Naive thymus-derived CD4-positive, alpha-beta T cell (primary cell): ENCODE data around the gene MAP3K12. TPM values are rescaled to one million over a fixed set of nuclear protein-coding genes. Genes with fewer than 3 reads are reported as not detected.
A peak's percentile ranks its signal among the peaks of the same experiment; 100 is the strongest.
"Not testable (repeated sequence)": the region's sequence is repeated elsewhere in the genome, so short reads cannot be mapped to it uniquely, and the experiment has no call there.

Source experiments
- ATAC-seq: fragments of 150-1000 bp; cut with Tn5 transposase; 2 replicates; pipeline ENCODE4 v1.10.0; 2021; ENCODE audit warnings: mild to moderate bottlenecking, moderate library complexity
- CTCF ChIA-PET: fragments of 350-600 bp; sonication (Branson Sonifier 250); formaldehyde crosslinking; loops from one replicate; lab custom pipeline; 2021; ENCODE audit warnings: antibody characterized with exemption; lab: Charles Lee
- POLR2A ChIA-PET: fragments of 350-600 bp; sonication (Branson Sonifier 250); formaldehyde crosslinking; loops from one replicate; lab custom pipeline; 2021; ENCODE audit warnings: antibody characterized with exemption, inconsistent platforms; lab: Charles Lee
- DNase-seq, 9 donors: peaks; one replicate each; pipeline versions ENCODE4 v3.0.0 to v3.0.0-alpha.2; 2020 to 2022; ENCODE audit warnings: mixed read lengths in 1 of 9
- H3K27ac ChIP-seq: one replicate; pipeline ENCODE4 v1.7.0; 2013; ENCODE audit warnings: mild to moderate bottlenecking, low read depth, low read length, moderate library complexity
- H3K27me3 ChIP-seq, 2 donors: one replicate each; pipeline ENCODE4 v1.7.0; 2013; ENCODE audit warnings: low read length in 2 of 2, mild to moderate bottlenecking in 2 of 2, moderate library complexity in 2 of 2; ENCODE audit not compliant: control insufficient read depth in 2 of 2, insufficient read depth in 2 of 2
- H3K36me3 ChIP-seq, 3 experiments: 1 replicate in 2 of 3; 2 replicates in 1 of 3; pipeline ENCODE4 v1.7.0; 2013; ENCODE audit warnings: low read length in 3 of 3, mild to moderate bottlenecking in 3 of 3, moderate library complexity in 1 of 3; ENCODE audit not compliant: insufficient read depth in 3 of 3, control insufficient read depth in 2 of 3
- H3K4me1 ChIP-seq, 2 donors: one replicate each; pipeline ENCODE4 v1.7.0; 2013; ENCODE audit warnings: low read length in 2 of 2, mild to moderate bottlenecking in 2 of 2, moderate library complexity in 1 of 2; ENCODE audit not compliant: control insufficient read depth in 2 of 2, insufficient read depth in 2 of 2
- H3K4me3 ChIP-seq: 2 replicates; pipeline ENCODE4 v1.7.0; 2013; ENCODE audit warnings: mild to moderate bottlenecking, low read length
- H3K9me3 ChIP-seq, 3 experiments: 1 replicate in 2 of 3; 2 replicates in 1 of 3; pipeline ENCODE4 v1.7.0; 2013; ENCODE audit warnings: low read length in 3 of 3; ENCODE audit not compliant: control insufficient read depth in 2 of 3
- H3K27ac Mint-ChIP-seq, 9 donors: one replicate each; pipeline ENCODE4 v1.8.0; 2020 to 2022; ENCODE audit warnings: mixed read lengths in 9 of 9, mild to moderate bottlenecking in 8 of 9, moderate library complexity in 5 of 9, inconsistent platforms in 2 of 9
- H3K27me3 Mint-ChIP-seq, 5 donors: one replicate each; pipeline ENCODE4 v1.8.0; 2021 to 2022; ENCODE audit warnings: mixed read lengths in 5 of 5, mild to moderate bottlenecking in 1 of 5
- H3K36me3 Mint-ChIP-seq, 5 donors: one replicate each; pipeline ENCODE4 v1.8.0; 2020 to 2022; ENCODE audit warnings: mixed read lengths in 5 of 5, mild to moderate bottlenecking in 3 of 5, inconsistent platforms in 1 of 5
- H3K4me1 Mint-ChIP-seq, 7 donors: one replicate each; pipeline ENCODE4 v1.8.0; 2020 to 2022; ENCODE audit warnings: mixed read lengths in 7 of 7, mild to moderate bottlenecking in 3 of 7, inconsistent platforms in 1 of 7
- H3K4me3 Mint-ChIP-seq, 10 donors: one replicate each; pipeline ENCODE4 v1.8.0; 2020 to 2022; ENCODE audit warnings: mild to moderate bottlenecking in 10 of 10, mixed read lengths in 10 of 10, moderate library complexity in 6 of 10, inconsistent platforms in 2 of 10
- H3K9me3 Mint-ChIP-seq, 11 donors: one replicate each; pipeline ENCODE4 v1.8.0; 2020 to 2022; ENCODE audit warnings: mixed read lengths in 11 of 11, mild to moderate bottlenecking in 4 of 11, inconsistent platforms in 1 of 11, moderate library complexity in 1 of 11
- intact Hi-C, 2 donors: fragments of 100-400 bp; cut with micrococcal nuclease; formaldehyde crosslinking; loops; one replicate each; pipeline ENCODE4 v1.15.1; 2023
- polyA plus RNA-seq, 2 donors: library from polyadenylated mRNA; unstranded; fragments of 300-500 nt; fragmentation: Illumina TruSeq; gene quantifications; one replicate each; pipeline ENCODE4 v1.2.3, GENCODE V29; 2021
- total RNA-seq, 6 experiments: library from RNA in 5 of 6; stranded (reverse) in 5 of 6; gene quantifications; 1 replicate in 5 of 6; 2 replicates in 1 of 6; pipeline ENCODE4 v1.2.3 and lab custom pipeline; 2021 to 2026

MAP3K12 gene
- total and polyA plus RNA-seq, 7 experiments from 2014 or later = 4.9 to 29.7 (median 22.8) TPM

DNA sequence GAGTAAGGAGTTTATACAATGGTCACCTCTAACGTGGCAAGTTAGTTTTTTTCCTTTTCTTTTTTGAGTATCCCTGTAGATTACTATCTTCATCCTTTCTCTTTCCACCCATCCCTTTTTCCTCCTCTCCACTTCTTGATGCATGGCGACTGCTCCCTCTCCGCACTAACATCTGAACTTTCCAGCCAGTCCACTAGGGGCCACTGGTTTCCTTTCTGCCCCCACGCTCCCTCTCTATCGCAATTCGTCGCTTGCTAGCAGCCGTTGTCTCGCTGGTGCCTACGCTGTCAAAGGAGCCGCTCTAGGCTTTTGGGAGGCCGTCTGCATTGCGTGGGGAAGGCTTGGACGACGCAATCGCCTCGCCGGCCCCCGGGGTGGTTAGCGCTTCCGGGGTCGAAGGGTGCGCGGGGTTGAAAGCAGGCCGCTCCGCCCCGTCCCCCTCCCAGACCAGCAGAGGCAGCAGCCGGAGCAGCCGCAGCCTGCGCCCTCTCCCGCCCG lies 47.5 kb downstream of the MAP3K12 start, which contains the start of gene PCBP2:
Gene PCBP2, plus strand, starts transcription at position 442 of the 498 bp plus-strand sequence. CDS start 2,699 bp downstream, outside the sequence.
- peak; percentile 94 for ATAC-seq
- DNase-seq = peak; percentile 88 to 98 (median 97)
- H3K4me3 ChIP-seq = peak within 1 kb of the TSS; percentile 69
- H3K27ac Mint-ChIP-seq = peak within 1 kb of the TSS; percentile 85 to 100 (median 99)
- H3K36me3 ChIP-seq = peaks cover 18 to 37% (median 27%) of the 10 kb centered on the region in 3 experiments
- peak within 1 kb of the TSS; percentile 51 to 99 (median 98) for H3K4me3 Mint-ChIP-seq
- H3K27ac ChIP-seq = peak within 1 kb of the TSS; percentile 96
- H3K9me3 ChIP-seq = no peaks in the 10 kb centered on the region
- ChIA-PET POLR2A (interaction anchor here (0.7 to 2.9 kb wide), 4 partner anchors 10 to 156 kb away, joined by 3 to 12 read pairs (median 4); partner anchors contain the start of genes PFDN5, PRR13 and TARBP2), CTCF (interaction anchor here (0.7 to 1.4 kb wide), 5 partner anchors 10 to 57 kb away, joined by 3 to 9 read pairs (median 4); partner anchors contain the start of gene PRR13)
- intact Hi-C loops = loop anchor here (1.0 to 5.0 kb wide), 22 partner anchors 10 to 444 kb away; partner anchors contain the start of genes ATF7 (in 2 of the 2), CALCOCO1 (in 2 of the 2), CSAD (in 2 of the 2) and MYG1 (in 2 of the 2)
- no peaks in the 10 kb centered on the region for H3K27me3 Mint-ChIP-seq
- H3K4me1 Mint-ChIP-seq = peaks cover 23 to 42% (median 37%) of the 10 kb centered on the region in 7 donors
- H3K4me1 ChIP-seq = peaks cover 20 to 26% of the 10 kb centered on the region in 2 donors
- no peaks in the 10 kb centered on the region for H3K27me3 ChIP-seq
- H3K9me3 Mint-ChIP-seq = peaks cover 0 to 2% (median 0%) of the 10 kb centered on the region in 11 donors
- H3K36me3 Mint-ChIP-seq = peaks cover 0 to 30% (median 26%) of the 10 kb centered on the region in 5 donors

- CTCF ChIA-PET = interaction anchor here (0.7 to 1.4 kb wide), 4 partner anchors 10 to 58 kb away, joined by 3 to 9 read pairs (median 4); partner anchors contain the start of gene PRR13
- Histone ChIP-seq H3K27me3 (no peaks in the 10 kb centered on the region), H3K36me3 (peaks cover 17 to 34% (median 19%) of the 10 kb centered on the region in 3 experiments), H3K27ac (no peak overlapping the region), H3K4me1 (peaks cover 21 to 26% of the 10 kb centered on the region in 2 donors), H3K4me3 (no peak overlapping the region), H3K9me3 (no peaks in the 10 kb centered on the region)
- DNase-seq (no peak), ATAC-seq (no peak)
- peaks cover 26 to 49% (median 40%) of the 10 kb centered on the region in 7 donors for H3K4me1 Mint-ChIP-seq
- H3K9me3 Mint-ChIP-seq = peaks cover 0 to 2% (median 0%) of the 10 kb centered on the region in 11 donors
- no peaks in the 10 kb centered on the region for H3K27me3 Mint-ChIP-seq
- peak overlapping the region in 2 of 9 donors; percentile 43 to 85 for H3K27ac Mint-ChIP-seq
- intact Hi-C loops = loop anchor here (1.0 to 5.0 kb wide), 17 partner anchors 10 to 444 kb away; partner anchors contain the start of genes CALCOCO1 (in 2 of the 2), CSAD (in 2 of the 2), MYG1 (in 2 of the 2) and PRR13 (in 2 of the 2)
- H3K36me3 Mint-ChIP-seq = peaks cover 0 to 35% (median 29%) of the 10 kb centered on the region in 5 donors
- H3K4me3 Mint-ChIP-seq = no peak overlapping the region
- POLR2A ChIA-PET = interaction anchor here (0.7 to 2.9 kb wide), 5 partner anchors 9 to 155 kb away, joined by 3 to 12 read pairs (median 4); partner anchors contain the start of genes MAP3K12, PFDN5, PRR13 and TARBP2
Observed at GRCh38 chr12:53450936-53451335, 48.3 kb downstream of the MAP3K12 start.

GRCh38 chr12:53444593-53445325 lies 54.5 kb downstream of the MAP3K12 start:
- POLR2A ChIA-PET = interaction anchor here (0.5 to 1.9 kb wide), 6 partner anchors 10 to 185 kb away, joined by 3 to 6 read pairs (median 4); partner anchors contain the start of genes SP1 and TARBP2
- H3K9me3 ChIP-seq, DNase-seq, H3K27me3 ChIP-seq, ATAC-seq, intact Hi-C loops, H3K27me3 Mint-ChIP-seq, H3K4me3 ChIP-seq, H3K9me3 Mint-ChIP-seq, CTCF ChIA-PET: not testable (repeated sequence)
- Mint-ChIP-seq H3K4me1 (peaks cover 30 to 58% (median 43%) of the 10 kb centered on the region in 7 donors), H3K4me3 (peak overlapping the region in 9 of 10 donors; percentile 16 to 99 (median 48)), H3K36me3 (peaks cover 0 to 38% (median 22%) of the 10 kb centered on the region in 5 donors), H3K27ac (peak overlapping the region in 7 of 9 donors; percentile 12 to 80 (median 40))
- H3K36me3 ChIP-seq = peaks cover 0 to 36% (median 11%) of the 10 kb centered on the region in 3 experiments
- peaks cover 18 to 24% of the 10 kb centered on the region in 2 donors for H3K4me1 ChIP-seq
- peak overlapping the region; percentile 45 for H3K27ac ChIP-seq

DNA sequence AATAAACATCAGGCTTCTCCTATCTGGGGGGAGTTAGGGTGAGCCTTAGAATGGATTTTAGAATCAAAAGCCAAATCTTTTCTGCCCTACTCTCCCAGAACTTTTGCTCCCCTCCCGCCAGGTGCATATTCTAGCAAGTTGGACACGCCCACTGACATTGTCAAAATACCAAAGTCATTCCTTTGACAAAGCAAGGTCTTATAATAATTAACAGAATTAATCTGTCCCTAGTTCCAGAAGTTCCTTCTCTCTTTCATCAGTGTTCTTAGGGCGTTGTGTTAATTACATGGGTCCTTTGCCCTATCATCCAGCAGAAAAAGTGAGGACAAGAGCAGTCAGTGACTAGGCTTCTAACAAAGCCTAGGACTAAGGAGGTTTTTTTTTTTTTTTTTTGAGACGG lies 55.3 kb downstream of the MAP3K12 start:
- no peaks in the 10 kb centered on the region for H3K9me3 ChIP-seq
- peaks cover 0 to 36% (median 11%) of the 10 kb centered on the region in 3 experiments for H3K36me3 ChIP-seq
- intact Hi-C loops = no loop called here
- H3K27me3 ChIP-seq = no peaks in the 10 kb centered on the region
- POLR2A ChIA-PET = interaction anchor here (1.9 kb wide), 1 partner anchor 65 kb away, joined by 6 read pairs; the partner anchor contains the start of gene SP1
- Mint-ChIP-seq H3K4me1 (peaks cover 30 to 58% (median 46%) of the 10 kb centered on the region in 7 donors), H3K36me3 (peaks cover 0 to 38% (median 22%) of the 10 kb centered on the region in 5 donors), H3K9me3 (no peaks in the 10 kb centered on the region), H3K4me3 (peak overlapping the region; percentile 32 to 99 (median 68)), H3K27ac (peak overlapping the region in 7 of 9 donors; percentile 41 to 97 (median 78)), H3K27me3 (no peaks in the 10 kb centered on the region)
- peaks cover 18 to 24% of the 10 kb centered on the region in 2 donors for H3K4me1 ChIP-seq
- no peak overlapping the region for H3K4me3 ChIP-seq
- ATAC-seq (no peak), DNase-seq (no peak)
- peak overlapping the region; percentile 43 for H3K27ac ChIP-seq
- CTCF ChIA-PET = no interaction called here

GRCh38 chr12:53441040-53441833 lies 58.0 kb downstream of the MAP3K12 start, which contains the start of gene PRR13:
Gene PRR13, plus strand, starts transcription at chr12:53441734. Its CDS starts 981 bp downstream, at chr12:53442715.
- H3K36me3 Mint-ChIP-seq = peaks cover 0 to 27% (median 15%) of the 10 kb centered on the region in 5 donors
- H3K27ac ChIP-seq = peak within 1 kb of the TSS; percentile 92
- DNase-seq = peak; percentile 90 to 99 (median 96)
- no peaks in the 10 kb centered on the region for H3K27me3 Mint-ChIP-seq
- peak within 1 kb of the TSS; percentile 93 for H3K4me3 ChIP-seq
- peak; percentile 99 for ATAC-seq
- peak within 1 kb of the TSS; percentile 89 to 99 (median 96) for H3K4me3 Mint-ChIP-seq
- H3K4me1 ChIP-seq = peaks cover 18 to 24% of the 10 kb centered on the region in 2 donors
- ChIA-PET CTCF (interaction anchor here (0.6 to 1.4 kb wide), 3 partner anchors 10 to 96 kb away, joined by 3 to 6 read pairs (median 4); no protein-coding TSS in a partner anchor), POLR2A (interaction anchor here (0.7 to 2.7 kb wide), 19 partner anchors 9 to 173 kb away, joined by 3 to 15 read pairs (median 4); partner anchors contain the start of genes ESPL1, MAP3K12, PFDN5 and SP1)
- peak within 1 kb of the TSS; percentile 91 to 97 (median 97) for H3K27ac Mint-ChIP-seq
- no peaks in the 10 kb centered on the region for H3K9me3 ChIP-seq
- H3K9me3 Mint-ChIP-seq = no peaks in the 10 kb centered on the region
- peaks cover 0 to 27% (median 6%) of the 10 kb centered on the region in 3 experiments for H3K36me3 ChIP-seq
- H3K4me1 Mint-ChIP-seq = peaks cover 30 to 52% (median 43%) of the 10 kb centered on the region in 7 donors
- intact Hi-C loops = loop anchor here (1.0 to 2.0 kb wide), 12 partner anchors 10 to 434 kb away; partner anchors contain the start of genes SP1 (in 2 of the 2), AAAS (in 1 of the 2), ATF7 (in 1 of the 2) and EIF4B (in 1 of the 2)
- H3K27me3 ChIP-seq = no peaks in the 10 kb centered on the region
